Nephron progenitor cell (in vitro differentiated cells): ENCODE results near the gene SSH2.
"Not testable (repeated sequence)": the region's sequence is repeated elsewhere in the genome, so short reads cannot be mapped to it uniquely, and the experiment has no call there.

Experiments
- DNase-seq: peaks from one replicate; pipeline ENCODE4 v3.0.0; 2021
- H3K27ac Mint-ChIP-seq: 2 replicates; pipeline ENCODE4 v1.8.0; 2021; ENCODE audit warnings: mild to moderate bottlenecking, moderate library complexity, mixed read lengths
- H3K27me3 Mint-ChIP-seq: 2 replicates; pipeline ENCODE4 v1.8.0; 2021; ENCODE audit warnings: mild to moderate bottlenecking, low read depth, mixed read lengths; ENCODE audit not compliant: poor library complexity
- H3K36me3 Mint-ChIP-seq: 2 replicates; pipeline ENCODE4 v1.8.0; 2021; ENCODE audit warnings: low read depth, mixed read lengths
- H3K4me1 Mint-ChIP-seq: 2 replicates; pipeline ENCODE4 v1.8.0; 2021; ENCODE audit warnings: mixed read lengths
- H3K4me3 Mint-ChIP-seq: 2 replicates; pipeline ENCODE4 v1.8.0; 2021; ENCODE audit warnings: mild to moderate bottlenecking, moderate library complexity, mixed read lengths
- H3K9me3 Mint-ChIP-seq: 2 replicates; pipeline ENCODE4 v1.8.0; 2021; ENCODE audit warnings: mild to moderate bottlenecking, moderate library complexity, mixed read lengths
- CTCF ChIP-seq: fragments of 200-600 bp; sonication (generic); IDR thresholded peaks from 2 replicates; pipeline ENCODE4 v1.5.0; 2021; ENCODE audit warnings: antibody characterized with exemption

Gene SSH2

GRCh38 chr17:29873476-29873875 is 56.6 kb downstream of the SSH2 start:
- Mint-ChIP-seq H3K4me1 (peaks cover 5% of the 10 kb centered on the region), H3K9me3 (peaks cover 11% of the 10 kb centered on the region), H3K27me3 (peaks cover 3% of the 10 kb centered on the region), H3K36me3 (peaks cover 6% of the 10 kb centered on the region), H3K27ac (no peak overlapping the region), H3K4me3 (no peak overlapping the region)
- no peak for DNase-seq
- no peak for TF ChIP-seq CTCF

GRCh38 chr17:29870836-29871465 is 59.1 kb downstream of the SSH2 start:
- TF ChIP-seq CTCF: no peak
- no peak overlapping the region for H3K4me3 Mint-ChIP-seq
- H3K4me1 Mint-ChIP-seq: peaks cover 20% of the 10 kb centered on the region

GRCh38 chr17:29867643-29868181 is 62.3 kb downstream of the SSH2 start:
- Mint-ChIP-seq H3K27ac (no peak overlapping the region), H3K4me1 (peaks cover 29% of the 10 kb centered on the region), H3K9me3 (no peaks in the 10 kb centered on the region), H3K36me3 (no peaks in the 10 kb centered on the region), H3K4me3 (no peak overlapping the region), H3K27me3 (no peaks in the 10 kb centered on the region)
- TF ChIP-seq CTCF: no peak
- no peak for DNase-seq

More at GRCh38 chr17:29870836-29871465, 59.1 kb downstream of the SSH2 start:
- H3K36me3 Mint-ChIP-seq: no peaks in the 10 kb centered on the region
- H3K9me3 Mint-ChIP-seq: peaks cover 4% of the 10 kb centered on the region
- no peak for DNase-seq
- no peak overlapping the region for H3K27ac Mint-ChIP-seq
- H3K27me3 Mint-ChIP-seq: no peaks in the 10 kb centered on the region

- Mint-ChIP-seq H3K27ac (no peak overlapping the region), H3K4me1 (peaks cover 29% of the 10 kb centered on the region), H3K4me3 (no peak overlapping the region), H3K9me3 (no peaks in the 10 kb centered on the region), H3K36me3 (no peaks in the 10 kb centered on the region), H3K27me3 (no peaks in the 10 kb centered on the region)
- no peak for DNase-seq
- TF ChIP-seq CTCF: no peak
Measured at GRCh38 chr17:29866746-29867404, 63.2 kb downstream of the SSH2 start.

GRCh38 chr17:29864615-29865014 is 65.4 kb downstream of the SSH2 start:
- Mint-ChIP-seq H3K9me3 (peaks cover 6% of the 10 kb centered on the region), H3K27me3 (no peaks in the 10 kb centered on the region), H3K36me3 (no peaks in the 10 kb centered on the region), H3K4me3 (no peak overlapping the region), H3K4me1 (peaks cover 24% of the 10 kb centered on the region), H3K27ac (no peak overlapping the region)
- no peak for TF ChIP-seq CTCF
- no peak for DNase-seq

- not testable (repeated sequence) for DNase-seq, H3K36me3 Mint-ChIP-seq
- peaks cover 24% of the 10 kb centered on the region for H3K4me1 Mint-ChIP-seq
Measured at GRCh38 chr17:29864123-29864522, 65.9 kb downstream of the SSH2 start.

More at GRCh38 chr17:29864123-29864522, 65.9 kb downstream of the SSH2 start:
- H3K27me3 Mint-ChIP-seq, H3K27ac Mint-ChIP-seq, H3K4me3 Mint-ChIP-seq: not testable (repeated sequence)
- peaks cover 11% of the 10 kb centered on the region for H3K9me3 Mint-ChIP-seq
